GM15510 (cell line): Measurements from ENCODE around the gene SPOCK3.

Experiments
- POLR2A ChIP-seq: IDR thresholded peaks from 3 replicates; pipeline ENCODE4 v1.6.1; 2011; ENCODE audit warnings: borderline replicate concordance; ENCODE audit not compliant: insufficient read length; ENCODE audit errors: extremely low read depth

SPOCK3 gene

GRCh38 chr4:167111622-167112021, 122.7 kb downstream of the SPOCK3 start:
- no peak for TF ChIP-seq POLR2A

GRCh38 chr4:167111092-167111491, 123.2 kb downstream of the SPOCK3 start:
- no peak for TF ChIP-seq POLR2A

- TF ChIP-seq POLR2A: no peak
Measured at GRCh38 chr4:167109859-167110258, 124.4 kb downstream of the SPOCK3 start.

- TF ChIP-seq POLR2A: no peak
Measured at GRCh38 chr4:167105857-167106256, 128.4 kb downstream of the SPOCK3 start.

GRCh38 chr4:167102475-167102874, 131.8 kb downstream of the SPOCK3 start:
- no peak for TF ChIP-seq POLR2A

GRCh38 chr4:167101035-167101434, 133.3 kb downstream of the SPOCK3 start:
- TF ChIP-seq POLR2A: no peak

GRCh38 chr4:167100120-167100519, 134.2 kb downstream of the SPOCK3 start:
- TF ChIP-seq POLR2A: no peak

GRCh38 chr4:167088115-167088514, 146.2 kb downstream of the SPOCK3 start:
- no peak for TF ChIP-seq POLR2A

- TF ChIP-seq POLR2A: no peak
Measured at GRCh38 chr4:167084321-167084720, 150.0 kb downstream of the SPOCK3 start.

GRCh38 chr4:167079762-167080161, 154.5 kb downstream of the SPOCK3 start:
- no peak for TF ChIP-seq POLR2A

- TF ChIP-seq POLR2A: no peak
Measured at GRCh38 chr4:167052631-167053091, 181.6 kb downstream of the SPOCK3 start.

- TF ChIP-seq POLR2A: no peak
Measured at GRCh38 chr4:167049257-167049656, 185.0 kb downstream of the SPOCK3 start.

- no peak for TF ChIP-seq POLR2A
Measured at GRCh38 chr4:167041524-167041923, 192.8 kb downstream of the SPOCK3 start.

- TF ChIP-seq POLR2A: no peak
Measured at GRCh38 chr4:167035390-167035789, 198.9 kb downstream of the SPOCK3 start.

GRCh38 chr4:167034983-167035382, 199.3 kb downstream of the SPOCK3 start:
- TF ChIP-seq POLR2A: no peak

- no peak for TF ChIP-seq POLR2A
Measured at GRCh38 chr4:167032871-167033270, 201.4 kb downstream of the SPOCK3 start.

- TF ChIP-seq POLR2A: no peak
Measured at GRCh38 chr4:167031534-167032156, 202.6 kb downstream of the SPOCK3 start.
